GM18873 (cell line): ENCODE data around the gene LHX4.

Experiments used
- ATAC-seq: cut with Tn5 transposase; IDR thresholded peaks from one replicate; pipeline ENCODE4 v1.9.1; 2021; ENCODE audit warnings: mild to moderate bottlenecking, moderate library complexity, moderate number of reproducible peaks; ENCODE audit not compliant: unreplicated experiment, low FRiP score

Gene LHX4

GRCh38 chr1:180269645-180270529 lies 39.8 kb downstream of the LHX4 start:
- no peak for ATAC-seq

DNA sequence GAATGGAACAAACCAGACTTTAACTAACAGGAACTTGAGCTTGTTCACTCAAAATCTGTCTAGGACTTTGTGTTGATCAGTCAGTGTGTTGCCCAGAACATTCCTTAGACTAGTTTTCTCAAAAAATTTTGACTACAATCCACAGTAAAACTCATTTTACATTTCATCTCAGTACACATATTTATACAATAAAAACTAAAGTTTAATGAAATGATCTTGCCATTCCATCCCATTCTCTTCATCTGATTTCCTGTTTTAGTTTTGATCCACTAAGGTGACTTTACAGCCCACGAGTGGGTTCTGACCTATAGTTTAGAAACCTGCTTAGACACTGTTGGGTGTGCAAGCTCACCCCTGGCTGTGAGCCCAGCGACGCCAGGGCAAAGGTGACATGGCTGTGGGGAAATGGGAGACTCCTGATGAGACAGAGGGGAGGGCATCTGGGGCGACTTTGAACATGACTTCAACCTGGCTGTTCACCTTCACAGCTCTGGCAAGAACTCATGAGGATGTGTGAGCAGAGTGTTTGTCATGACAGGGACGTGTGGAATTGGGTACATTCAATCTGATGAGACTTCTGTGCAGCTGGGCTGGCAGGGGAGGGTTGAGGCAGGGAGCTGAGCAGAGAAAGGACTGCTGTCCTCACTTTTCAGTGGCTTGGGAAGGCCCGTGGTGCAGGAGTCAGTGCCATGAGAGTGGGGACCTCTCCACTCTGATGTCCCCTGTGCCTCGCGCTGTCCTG lies 40.6 kb downstream of the LHX4 start:
- ATAC-seq: no peak

- no peak for ATAC-seq
Measured at GRCh38 chr1:180271272-180272255, 41.5 kb downstream of the LHX4 start.

DNA sequence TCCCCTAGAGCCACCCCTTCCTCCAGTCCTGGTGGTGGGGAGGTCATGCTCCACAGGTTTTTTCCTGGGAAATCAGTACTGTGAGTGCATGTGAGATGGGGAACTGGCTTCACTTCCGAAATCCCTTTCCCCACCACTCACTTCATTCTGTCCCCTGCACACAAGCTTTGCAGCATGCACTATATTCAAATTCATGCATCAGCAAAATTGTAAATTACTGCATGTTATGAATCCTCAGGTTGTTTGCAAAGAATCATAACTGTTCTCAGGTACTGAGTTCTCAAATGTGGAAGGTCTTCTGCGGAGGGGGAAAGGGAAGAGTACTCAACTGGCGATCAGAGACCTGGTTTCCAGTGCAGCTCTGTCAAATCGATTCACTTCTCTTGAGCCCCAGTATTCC lies 42.3 kb downstream of the LHX4 start:
- no peak for ATAC-seq

DNA sequence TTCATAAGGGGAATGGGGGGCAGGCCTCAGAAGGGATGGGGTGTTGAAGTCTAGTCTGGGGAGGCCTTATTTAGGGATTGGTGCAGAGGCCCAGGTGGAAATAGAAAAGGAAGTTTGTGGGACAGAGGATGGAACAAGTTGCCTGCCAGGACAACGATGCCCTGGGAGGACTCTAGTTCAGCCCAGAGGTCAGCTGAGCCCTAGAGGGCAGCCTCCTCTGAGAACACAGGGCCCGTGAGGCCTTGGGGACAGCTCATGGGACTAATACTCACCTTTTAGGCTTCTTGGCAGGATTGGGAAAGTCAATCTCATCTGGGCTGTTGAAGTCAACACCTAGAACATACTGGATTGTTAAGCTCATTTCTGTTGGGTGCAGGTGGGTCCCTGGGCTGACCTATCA lies 43.0 kb downstream of the LHX4 start:
- ATAC-seq: no peak

- ATAC-seq: no peak
Measured at GRCh38 chr1:180274221-180274620, 44.2 kb downstream of the LHX4 start.

- ATAC-seq: no peak
Measured at GRCh38 chr1:180275726-180276125, 45.7 kb downstream of the LHX4 start.

DNA sequence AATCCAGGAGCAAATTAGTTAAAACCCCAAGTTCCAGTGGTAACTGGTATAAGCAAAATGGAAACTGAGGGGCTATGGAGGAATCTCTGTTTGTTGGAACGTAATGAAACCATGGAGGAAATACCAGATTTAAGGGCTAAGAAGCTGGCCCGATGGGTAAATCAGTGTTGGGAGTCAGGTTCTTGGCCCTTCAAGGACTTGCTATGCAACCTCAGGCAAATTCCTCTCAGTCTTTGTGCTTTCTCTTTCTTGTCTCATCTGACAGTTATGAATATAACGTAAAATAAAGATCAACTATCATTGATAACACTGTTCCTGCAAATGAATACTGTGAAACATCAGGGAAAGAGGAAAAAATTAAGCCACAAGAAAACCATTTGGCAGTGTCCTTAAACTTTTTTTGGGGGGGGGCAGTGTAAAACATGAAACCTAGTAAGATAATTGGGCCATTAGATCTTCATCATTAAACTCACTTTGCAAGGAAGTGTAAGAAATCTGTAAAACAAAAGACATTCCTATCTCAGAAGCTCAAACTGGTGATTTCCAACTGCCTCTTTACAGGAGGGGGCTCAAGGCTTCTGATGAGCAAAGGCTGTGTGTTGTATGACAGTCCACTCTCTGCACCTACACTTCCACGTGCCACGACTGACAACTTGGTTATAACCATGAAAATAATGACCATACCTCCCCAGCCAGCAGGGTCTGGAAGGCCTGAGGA lies 47.6 kb downstream of the LHX4 start:
- ATAC-seq: no peak

DNA sequence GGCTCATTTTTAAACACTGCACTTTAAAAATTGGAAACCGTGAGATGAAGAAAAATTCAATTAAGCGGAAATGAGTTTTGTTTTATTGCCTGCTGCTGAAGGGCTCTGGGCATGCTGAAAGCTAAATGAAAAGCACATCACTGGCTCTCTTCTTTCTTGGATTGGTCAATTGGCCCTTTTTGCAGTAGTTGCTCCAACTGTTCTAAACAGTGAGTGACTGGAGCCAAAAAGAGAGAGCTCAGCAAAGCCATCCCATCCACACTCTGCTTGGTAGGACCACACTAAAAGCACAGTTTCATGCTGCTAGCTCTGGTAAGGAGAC lies 48.1 kb downstream of the LHX4 start:
- ATAC-seq: no peak

DNA sequence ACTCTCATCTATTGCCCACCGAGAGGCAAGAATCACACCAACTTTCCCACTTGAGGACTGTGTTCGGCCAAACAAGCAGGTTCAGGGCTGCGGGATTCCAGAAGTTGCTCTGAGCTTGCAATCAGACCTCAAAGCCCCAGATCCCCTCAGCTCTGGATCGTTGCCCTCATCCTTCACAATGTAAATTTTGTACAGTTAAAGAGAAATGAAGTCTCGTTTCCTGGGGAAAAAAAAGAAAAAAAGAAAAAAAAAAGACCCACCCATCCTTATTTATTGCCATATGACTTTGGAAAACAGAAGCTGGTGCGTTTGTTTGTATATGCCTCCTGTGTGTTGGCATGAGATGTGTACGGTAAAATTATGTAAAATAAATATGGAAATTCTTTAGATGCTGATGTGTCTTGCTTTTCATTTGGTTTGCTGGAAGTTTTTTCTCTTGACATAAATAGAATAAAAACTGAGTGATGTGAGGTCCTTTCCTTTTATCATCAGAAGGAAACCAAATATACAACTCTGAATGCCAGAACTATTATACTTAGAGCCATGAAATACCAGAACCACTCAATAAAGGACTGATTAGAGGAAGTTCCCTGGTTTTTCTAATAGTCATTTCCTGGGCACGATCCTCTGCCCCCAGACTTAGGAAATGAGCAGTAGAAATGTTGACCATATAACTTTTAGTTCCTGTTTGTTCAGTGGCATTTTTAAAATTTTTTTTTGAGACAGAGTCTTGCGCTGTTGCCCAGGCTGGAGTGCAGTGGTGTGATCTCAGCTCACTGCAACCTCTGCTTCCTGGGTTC lies 48.7 kb downstream of the LHX4 start:
- ATAC-seq: no peak

GRCh38 chr1:180279651-180280050 lies 49.6 kb downstream of the LHX4 start:
- ATAC-seq: no peak

DNA sequence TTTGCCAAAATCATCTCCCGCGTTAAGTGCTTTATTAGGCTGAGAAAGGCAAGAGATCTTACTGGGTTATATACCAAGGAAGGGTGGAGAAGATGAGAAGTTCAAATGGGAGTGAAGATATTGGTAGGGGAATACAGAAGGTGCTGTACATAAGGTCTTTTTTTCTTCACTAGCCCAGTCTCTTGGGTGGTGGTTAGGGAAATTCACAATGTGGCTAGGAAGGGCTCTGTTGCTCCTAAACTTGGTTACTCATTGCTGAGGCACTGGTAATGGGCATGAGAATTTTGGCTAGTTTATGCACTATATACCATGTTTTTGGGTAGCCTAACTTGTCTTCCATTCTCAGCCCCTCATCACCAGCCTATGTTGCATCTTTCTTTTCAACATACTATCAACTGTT lies 50.6 kb downstream of the LHX4 start:
- ATAC-seq: peak; percentile 46

GRCh38 chr1:180281490-180281889 lies 51.4 kb downstream of the LHX4 start:
- no peak for ATAC-seq

DNA sequence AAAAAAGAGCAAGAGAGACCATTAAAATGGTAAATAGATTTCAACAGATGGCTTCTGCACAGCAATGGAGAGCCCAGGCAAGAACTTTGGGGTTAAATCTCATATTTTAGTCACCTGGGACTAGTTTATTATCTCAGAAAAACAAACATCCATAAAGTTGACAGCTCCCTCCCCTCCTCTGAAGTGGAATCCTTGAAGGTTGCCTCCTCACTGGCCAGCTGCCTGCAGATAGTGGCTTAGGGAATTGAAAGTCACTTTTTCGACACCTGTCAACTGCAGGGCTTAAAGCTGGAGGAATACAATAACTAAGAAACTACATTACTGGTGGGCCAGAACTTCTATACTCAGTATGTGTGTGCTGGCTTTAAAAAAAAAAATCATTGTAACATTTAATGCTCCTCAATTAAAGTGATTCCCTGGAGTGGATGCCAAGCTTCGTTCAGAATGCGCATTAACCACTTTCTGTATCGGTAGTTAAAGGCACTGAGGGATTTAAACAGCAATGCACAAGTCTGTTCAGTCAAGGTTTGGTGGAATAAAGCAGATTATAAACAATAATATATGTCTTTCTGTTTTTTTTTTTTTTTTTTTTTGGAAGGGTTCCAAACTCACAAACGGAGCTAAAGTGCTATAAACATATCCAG lies 52.5 kb downstream of the LHX4 start:
- no peak for ATAC-seq

- ATAC-seq: no peak
Measured at GRCh38 chr1:180283098-180283497, 53.0 kb downstream of the LHX4 start.

GRCh38 chr1:180286417-180286816 lies 56.4 kb downstream of the LHX4 start:
- ATAC-seq: no peak

GRCh38 chr1:180287988-180288705 lies 58.1 kb downstream of the LHX4 start:
- no peak for ATAC-seq

DNA sequence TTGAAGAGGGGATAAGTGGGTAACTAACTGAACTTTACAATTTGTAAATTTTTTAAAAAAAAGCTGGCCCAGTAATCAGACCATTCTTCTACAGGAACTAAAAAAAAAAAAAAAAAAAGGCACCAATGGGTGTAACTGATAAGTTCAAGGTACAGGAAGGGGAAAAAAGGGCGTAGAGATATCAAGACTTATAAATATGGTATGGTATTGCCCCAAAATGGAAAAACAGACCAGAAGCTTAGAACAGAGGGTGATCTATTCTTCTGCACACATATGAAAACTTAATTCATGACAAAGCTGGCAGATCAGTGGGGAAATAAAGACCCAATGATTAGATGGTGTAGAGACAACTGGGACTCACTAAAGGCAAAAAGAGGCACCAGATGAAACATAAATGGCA lies 58.9 kb downstream of the LHX4 start:
- no peak for ATAC-seq
